ENCODE data around the gene DELE1.
"Not testable (repeated sequence)": the region's sequence is repeated elsewhere in the genome, so short reads cannot be mapped to it uniquely, and the experiment has no call there.

The DELE1 gene

DNA sequence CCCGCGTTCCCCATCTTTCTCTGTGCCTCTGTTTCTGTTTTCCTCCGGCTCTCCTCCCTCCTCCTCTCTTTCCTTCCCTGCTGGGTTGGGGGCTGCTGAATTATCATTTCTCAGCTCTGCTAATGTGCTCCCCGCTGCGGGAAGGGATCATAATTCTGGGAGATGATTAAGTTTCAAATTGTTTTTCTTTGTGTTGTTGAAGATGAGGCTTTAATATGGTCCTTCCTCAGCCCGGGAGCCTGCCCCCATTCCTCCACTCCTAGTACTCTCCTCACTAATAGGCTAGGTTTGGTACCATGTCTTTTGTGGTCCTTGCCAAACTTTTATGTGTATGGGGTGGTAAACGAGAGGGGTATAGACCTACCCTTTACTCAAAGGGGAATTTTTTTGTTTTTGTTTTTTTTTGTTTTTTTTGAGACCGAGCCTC is 39.8 kb upstream of the DELE1 start:
- DNase-seq (ENCODE audit: low spot score), result no peak

DNA sequence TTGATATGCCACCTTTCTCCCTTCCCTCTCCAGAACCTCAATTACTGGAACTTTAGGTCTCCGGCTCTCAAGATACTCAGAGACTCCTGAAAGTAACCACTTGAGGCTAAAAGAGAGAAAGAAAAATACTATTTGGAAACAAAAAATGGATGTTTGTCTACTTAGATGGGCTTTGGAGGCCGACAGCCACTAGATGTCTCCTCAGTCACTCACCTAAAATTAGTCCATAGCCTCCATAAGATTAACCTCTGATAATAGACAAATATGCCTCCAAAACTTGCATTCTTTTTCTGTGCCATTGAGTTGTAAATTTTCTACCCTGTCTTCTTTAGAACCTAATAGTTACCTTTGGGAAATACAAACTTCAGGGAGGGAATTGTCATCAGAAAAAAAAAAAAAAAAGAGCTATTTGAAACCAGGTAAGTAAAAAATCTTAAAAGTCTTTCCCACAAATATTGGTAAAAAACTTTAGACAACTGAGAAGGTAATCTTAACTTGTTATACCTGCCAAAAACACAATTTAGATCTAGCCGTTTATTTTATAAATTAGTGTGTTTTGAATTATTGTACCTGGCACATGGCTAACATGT is 34.3 kb upstream of the DELE1 start:
- DNase-seq (ENCODE audit: low spot score), result peak; percentile 55

DNA sequence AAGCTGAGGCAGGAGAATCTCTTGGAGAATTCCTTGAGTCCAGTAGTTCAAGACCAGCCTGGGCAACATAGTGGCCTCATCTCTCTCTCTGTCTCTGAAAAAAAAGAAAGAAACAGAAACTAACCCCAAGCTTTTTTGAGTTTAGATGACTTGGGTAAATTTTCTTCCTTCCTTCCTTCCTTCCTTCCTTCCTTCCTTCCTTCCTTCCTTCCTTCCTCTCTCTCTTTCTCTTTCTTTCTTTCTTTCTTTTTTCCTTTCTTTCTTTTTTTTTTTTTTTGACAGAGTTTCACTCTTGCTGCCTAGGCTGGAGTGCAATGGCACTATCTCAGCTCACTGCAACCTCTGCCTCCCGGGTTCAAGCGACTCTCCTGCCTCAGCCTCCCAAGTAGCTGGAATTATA is 33.2 kb upstream of the DELE1 start:
- not testable (repeated sequence) for DNase-seq (ENCODE audit: low spot score)

DNA sequence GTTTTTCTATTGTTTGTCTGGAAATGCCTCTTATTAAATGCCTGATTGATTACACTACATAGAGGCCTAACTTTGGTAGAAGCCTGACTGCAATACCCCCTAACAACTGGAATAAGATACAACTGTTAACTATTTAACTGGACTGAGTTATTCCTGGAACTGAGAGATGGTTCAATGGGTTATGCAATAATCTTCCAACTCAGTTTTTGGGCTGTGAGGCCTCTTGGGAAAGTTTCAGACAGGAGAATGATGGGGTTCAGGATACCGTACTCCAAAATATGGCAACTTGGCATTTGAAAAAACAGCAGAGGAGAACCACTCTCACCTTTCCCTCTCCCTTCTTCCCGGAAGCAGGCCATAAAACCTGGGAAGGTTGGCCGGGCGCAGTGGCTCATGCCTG is 26.2 kb upstream of the DELE1 start:
- no peak for DNase-seq (ENCODE audit: low spot score)

DNA sequence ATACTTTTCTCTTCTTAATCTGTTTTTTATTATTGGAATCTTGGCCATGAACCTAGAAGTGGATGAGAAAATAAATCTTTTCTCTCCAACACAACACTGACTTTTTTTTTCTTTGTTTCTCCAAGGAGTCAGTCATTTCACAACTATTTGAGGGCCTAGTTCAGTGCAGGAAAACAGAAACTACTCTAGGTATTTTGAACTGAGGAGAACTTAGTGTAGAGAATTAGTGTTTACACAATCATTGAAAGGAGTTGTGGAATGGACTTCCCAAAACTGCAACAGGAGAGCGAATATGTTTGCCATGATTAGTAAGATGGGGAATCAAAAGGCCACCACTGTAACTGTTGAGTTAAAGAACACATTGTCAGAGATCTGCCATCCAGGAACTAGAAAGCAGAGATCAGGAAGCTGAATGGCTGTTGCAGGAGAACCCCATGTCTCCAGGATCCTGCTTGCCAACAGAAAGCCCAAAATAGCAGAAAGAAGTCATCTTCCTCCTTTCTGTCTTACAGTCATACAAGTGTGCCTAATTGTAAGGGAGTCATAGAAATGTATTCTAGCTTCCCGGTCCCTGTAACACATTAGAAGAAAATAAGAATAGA is 25.1 kb upstream of the DELE1 start:
- DNase-seq (ENCODE audit: low spot score), result no peak

DNA sequence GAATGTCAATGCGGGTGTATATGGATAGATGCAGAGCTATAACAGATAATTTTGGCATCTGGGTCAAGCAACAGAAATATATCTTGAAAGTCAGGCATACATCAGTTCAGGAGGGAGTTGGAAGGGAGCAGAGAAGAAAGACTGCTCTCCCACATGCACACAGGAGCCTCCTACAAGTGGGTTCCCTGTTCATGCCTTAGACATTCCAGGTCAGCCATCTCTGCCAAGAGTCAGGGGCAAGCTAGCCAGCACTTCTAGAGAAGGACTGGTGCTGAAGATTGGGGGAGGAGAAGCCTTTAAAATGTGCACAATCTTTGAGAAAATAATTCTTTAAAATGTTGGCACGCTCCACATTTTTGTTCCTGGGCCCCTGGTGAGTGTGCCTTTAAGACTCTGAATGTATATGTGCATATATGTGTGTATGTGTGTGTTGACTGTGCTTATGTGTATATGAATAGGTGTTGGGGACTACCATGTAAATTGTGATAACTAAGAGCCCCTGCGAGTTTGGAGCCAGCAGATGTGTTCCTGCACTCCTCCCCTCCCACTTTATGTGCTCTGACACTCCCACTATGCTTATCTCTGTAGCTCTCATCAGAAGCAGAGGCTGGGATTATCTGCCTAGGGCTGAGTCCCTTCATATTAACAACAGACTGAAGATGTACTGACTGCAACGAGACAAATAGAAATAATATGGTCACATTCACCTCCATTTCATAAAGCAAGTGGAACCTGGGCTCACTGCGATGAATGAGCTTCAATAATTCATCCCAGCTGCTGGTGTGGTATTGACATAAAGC is 21.5 kb upstream of the DELE1 start:
- DNase-seq (ENCODE audit: low spot score), result no peak

DNA sequence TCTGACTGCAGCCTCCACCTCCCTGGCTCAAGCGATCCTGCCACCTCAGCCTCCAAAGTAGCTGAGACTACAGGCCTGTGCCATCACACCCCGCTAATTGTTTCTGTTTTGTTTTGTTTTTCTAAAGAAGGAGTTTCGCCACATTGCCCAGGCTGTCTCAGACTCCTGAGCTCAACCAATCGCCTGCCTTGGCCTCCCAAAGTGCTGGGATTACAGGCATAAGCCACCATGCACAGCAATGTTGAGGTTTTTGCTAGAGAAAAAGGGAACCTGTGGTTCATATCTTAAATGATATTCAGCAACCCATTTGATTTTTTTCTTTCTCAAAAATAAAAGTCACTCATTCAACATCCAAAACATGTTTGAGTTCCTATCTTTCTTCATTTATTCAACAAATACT is 20.4 kb upstream of the DELE1 start:
- no peak for DNase-seq (ENCODE audit: low spot score)

DNA sequence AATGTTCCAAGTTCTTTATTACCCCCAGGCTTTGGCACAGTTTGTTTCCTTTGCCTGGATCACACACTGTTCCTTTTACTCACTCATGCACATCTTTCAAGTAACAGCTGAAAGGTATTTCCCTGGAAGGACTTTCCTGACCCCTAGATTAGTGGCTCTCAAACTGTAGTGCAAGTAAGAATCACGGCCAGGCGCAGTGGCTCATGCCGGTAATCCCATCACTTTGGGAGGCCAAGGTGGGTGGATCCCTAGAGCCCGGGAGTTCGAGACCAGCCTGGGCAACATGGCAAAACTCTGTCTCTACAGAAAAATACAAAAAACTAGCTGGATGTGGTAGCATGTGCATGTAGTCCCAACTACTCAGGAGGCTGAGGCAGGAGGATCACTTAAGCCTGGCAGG is 19.1 kb upstream of the DELE1 start:
- DNase-seq (ENCODE audit: low spot score), result no peak

DNA sequence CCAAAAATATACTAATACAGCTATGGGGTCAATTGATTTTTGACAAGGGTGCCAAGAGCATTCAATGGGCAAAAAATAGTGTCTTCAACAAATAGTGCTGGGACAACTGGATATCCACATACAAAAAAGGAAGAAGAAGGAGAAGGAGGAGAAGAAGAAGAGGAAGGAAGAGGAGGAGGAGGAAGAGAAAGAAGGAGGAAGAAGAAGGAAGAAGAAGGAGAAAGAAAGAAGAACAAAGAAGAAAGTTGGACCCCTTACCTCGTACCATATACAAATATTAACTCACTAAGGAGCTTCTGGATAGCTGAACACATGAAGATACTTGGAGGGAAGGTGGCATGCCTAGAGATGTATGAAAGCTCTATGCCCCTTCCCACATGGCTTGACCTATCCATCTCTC is 17.2 kb upstream of the DELE1 start:
- DNase-seq (ENCODE audit: low spot score), result no peak

DNA sequence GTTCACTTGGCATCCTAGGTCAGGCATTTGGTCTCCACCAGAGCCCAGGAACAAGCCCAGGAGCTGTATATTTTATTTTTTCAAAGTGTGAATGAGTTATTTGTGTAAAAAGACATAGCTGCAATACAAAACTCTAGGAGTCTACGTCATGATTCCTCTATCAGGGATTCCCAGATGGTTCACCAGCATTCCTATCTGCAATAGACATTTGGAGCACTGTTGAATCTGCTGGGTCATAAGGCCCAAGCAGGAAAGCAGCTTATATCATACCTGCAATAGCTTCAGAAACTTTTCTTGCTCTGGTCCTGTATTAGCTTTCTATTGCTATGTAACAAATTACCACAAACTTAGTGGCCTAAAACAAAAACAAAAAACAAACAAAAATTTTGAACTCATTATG is 16.7 kb upstream of the DELE1 start:
- DNase-seq (ENCODE audit: low spot score), result no peak

DNA sequence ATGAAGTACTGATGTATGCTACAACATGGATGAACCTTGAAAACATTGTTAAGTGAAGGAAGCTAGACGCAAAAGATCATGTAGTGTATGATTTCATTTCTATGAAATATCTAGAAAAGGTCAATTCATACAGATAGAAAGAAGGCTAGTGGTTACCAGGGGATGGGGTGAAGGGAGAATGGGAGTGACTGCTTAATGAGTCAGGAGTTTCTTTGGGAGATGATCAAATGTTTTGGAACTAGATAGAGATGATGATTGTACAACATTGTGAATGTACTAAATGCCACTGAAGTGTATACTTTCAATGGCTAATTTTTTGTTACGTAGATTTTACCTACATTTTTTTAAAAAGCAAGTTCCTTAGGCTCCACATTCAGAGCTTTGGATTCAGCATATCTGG is 14.9 kb upstream of the DELE1 start:
- DNase-seq (ENCODE audit: low spot score), result no peak

DNA sequence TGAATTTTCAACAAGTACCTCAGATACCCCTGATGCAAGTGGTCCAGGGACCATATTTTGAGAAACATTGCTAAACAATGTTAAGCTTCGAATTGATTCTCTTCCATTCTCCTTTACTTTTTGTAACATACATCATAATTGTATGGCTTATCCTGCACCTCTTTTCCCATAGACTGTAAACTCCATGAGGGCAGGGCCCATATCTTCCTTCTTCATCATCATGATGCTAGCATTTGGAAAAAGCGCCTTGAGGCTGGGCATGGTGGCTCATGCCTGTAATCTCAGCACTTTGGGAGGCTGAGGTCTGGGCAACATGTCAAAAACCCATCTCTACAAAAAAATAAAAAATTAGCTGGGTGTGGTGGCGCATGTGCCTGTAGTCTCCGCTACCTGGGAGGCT is 14.5 kb upstream of the DELE1 start:
- DNase-seq (ENCODE audit: low spot score), result no peak

DNA sequence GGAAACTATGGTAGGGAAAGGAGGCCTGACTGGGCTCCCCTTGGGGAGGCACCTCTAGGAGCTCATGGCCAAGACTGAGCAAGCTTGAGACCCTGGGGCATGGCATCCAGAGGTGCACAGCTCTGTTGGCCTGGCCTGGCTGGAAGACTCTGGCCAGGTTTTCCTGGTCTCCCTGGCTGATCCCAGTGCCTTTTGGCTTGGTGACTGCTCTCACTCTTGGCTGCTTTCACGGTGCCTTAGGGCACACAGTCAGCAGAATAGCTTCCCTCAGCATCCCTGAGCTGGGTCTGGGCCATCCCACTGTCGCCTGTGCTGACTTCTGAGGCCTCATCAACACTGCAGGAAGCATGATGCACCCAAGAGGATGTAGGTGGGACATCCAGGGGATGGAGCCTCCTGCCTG is 13.4 kb upstream of the DELE1 start:
- DNase-seq (ENCODE audit: low spot score), result no peak

DNA sequence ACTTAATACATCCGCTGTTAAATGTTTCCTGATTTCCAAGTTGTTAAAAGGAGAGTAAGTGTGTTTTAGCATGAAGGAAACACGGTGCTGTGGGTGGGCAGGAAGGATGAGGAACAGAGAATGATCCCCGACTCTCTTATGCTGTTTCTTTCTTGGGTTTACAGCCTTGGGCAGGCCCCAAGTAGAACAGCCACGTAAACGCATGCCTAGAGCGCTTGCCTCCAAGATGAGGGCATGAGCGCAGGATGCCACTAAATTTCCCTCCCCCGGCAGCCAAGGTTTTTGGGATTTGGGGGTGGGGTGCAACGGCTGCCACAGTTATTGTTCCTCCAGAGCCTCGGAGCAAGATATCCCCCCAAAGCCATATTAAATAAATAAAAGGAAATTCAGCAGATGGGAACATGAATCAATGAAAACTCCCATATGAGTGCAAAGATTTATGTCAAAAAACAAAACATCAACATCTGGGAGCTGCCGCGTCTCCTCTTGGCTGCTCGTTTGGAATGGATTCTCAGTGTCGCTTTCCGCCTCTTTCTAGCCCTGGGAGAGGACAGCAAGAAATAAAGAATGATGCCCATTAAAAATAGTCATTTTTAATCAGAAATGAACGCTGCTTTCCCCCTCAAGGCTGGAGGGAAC is 10.0 kb upstream of the DELE1 start:
- DNase-seq (ENCODE audit: low spot score), result peak; percentile 31

DNA sequence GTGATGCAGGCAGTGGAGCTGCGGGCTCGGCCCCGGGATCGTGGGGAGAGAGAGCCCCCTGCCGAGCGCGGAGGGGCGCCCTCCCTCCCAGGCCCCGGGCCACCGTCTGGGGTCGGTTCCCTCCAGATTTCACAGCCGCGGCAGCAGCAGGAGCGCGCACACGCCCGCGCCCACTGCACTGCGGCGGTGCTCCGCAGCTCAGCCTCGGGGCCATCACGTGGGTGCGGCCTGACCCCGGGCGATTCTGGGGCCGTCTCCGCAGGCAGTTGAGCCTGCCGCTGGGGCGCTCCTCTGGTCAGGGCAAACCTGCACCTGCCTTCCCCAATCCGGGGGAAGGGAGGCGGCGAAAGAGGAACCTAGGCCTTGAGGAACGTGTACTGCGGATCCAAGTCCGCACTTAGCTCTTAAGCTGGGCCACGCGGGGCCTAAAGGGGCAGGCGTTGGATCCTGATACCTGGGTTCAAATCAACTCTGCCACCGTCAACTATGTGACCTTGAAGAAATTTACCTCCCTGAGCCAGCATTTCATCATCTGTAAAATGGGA is 9.4 kb upstream of the DELE1 start:
- DNase-seq (ENCODE audit: low spot score), result peak; percentile 20

DNA sequence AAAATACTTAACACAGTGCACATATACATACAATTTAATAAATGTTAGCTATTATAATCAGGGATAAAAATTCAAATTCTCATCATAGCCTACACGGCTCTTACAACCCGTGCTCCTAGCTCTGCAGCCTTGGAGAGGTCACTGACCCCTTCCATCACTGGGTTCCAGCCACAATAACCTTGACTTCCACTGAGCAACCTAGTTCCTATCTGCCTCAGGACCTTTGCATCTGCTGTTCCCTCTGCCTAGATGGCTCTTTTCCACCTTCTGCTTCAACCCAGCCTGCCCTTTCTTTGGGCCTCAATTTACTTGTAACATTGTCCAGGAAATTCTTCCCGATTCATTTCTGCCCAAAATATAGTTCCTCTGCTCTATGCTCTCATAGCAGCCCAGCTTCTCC is 8.9 kb upstream of the DELE1 start:
- no peak for DNase-seq (ENCODE audit: low spot score)

DNA sequence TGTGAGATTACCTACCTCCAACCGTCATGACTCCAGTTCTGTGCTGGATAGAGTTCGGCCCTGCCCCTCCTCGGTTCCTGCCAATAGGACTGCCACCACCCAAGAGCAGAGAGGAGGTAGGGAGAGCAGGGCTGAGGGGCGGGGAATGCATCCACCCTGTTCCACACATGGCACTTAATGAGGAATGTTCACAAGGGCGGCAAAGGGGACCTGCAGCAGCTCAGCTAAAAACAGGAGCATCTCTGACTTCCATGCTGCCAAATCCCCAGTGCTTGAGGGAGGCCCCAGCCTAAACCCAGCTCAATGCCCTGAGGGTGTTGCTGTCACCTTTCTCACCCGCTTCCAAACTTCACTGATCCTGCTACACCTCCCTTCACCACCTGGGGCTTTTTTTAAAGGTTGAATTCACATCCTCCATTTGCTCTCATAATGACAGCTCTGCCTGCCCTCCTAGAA is 7.8 kb upstream of the DELE1 start:
- no peak for DNase-seq (ENCODE audit: low spot score)

DNA sequence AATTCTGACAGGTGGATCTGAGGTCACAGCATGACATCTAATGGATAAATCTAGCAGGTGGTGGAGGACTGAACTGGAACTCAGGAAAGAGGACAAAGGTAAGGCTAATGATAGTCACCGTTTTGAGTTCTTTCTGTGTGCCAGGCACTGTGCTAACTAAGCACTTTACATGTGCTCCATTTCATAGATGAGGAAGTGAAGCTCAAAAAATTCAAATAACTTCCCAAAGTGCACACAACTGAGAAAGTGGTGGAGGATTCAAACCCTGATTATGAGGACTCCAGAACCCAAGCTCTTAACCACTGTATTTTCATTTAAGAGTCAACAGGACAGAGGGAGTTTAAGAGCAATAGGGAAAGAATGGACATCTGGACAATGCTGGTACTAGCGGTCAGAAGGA is 7.1 kb upstream of the DELE1 start:
- DNase-seq (ENCODE audit: low spot score), result no peak

DNA sequence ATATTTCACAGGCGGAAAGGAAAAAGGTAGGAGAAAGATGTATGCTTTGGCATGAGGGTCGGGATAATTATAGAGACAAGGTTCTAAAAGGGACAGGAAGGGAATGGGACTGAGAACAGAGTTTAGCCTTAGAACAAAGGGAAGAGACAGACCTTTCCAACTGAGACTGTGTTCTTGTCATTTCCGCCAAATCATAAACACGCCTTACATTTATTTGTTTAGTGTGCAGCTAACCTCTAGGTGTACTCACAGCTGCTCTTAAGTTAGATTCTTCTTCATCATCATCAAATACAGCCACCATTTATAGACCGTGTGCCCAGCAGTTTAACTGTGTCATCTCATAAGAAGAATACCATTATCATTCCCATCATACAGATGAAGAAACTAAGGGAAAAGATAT is 5.9 kb upstream of the DELE1 start:
- no peak for DNase-seq (ENCODE audit: low spot score)

DNA sequence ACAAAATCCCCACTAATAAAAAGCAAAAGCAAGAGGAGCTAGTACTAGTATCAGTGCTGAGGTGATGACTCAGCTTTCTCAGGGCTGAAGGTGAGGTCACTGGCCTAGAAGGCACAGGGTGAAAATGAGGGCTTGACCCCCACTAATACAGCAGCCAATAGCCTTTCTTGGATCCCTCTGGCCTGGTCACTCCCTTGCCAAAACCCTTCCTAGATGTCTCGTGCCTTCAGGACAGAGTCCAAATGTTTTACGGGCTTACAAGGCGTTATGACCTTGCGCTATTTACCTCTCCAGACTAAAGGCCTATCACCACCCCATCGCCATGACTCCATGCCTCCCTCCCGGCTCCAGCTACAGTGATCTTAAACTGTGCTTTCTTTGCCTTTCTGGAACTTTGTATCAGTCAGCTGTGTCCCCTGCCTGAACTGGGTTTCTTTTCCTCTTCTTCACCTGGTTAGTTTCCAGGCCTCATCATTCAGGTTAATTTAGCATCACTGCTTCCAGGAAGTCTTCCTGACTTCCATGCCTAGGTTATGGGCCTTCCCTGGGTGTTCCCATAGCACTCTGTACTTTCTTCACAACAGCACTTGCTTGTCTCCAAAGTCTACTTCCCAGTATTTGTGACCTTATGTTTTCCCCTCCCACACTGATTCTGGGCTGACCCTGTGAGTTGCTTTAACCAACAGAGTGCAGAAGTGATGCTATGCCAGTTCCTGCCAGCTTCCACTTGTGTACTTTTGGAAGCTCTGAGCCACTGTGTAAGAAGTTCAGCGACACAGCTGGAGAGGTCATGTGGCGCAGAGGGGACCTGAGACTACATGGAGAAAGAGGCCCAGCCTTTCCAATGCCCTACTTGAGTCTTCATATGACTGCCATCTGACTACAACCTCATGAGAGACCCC is 4.2 kb upstream of the DELE1 start:
- DNase-seq (ENCODE audit: low spot score), result no peak

DNA sequence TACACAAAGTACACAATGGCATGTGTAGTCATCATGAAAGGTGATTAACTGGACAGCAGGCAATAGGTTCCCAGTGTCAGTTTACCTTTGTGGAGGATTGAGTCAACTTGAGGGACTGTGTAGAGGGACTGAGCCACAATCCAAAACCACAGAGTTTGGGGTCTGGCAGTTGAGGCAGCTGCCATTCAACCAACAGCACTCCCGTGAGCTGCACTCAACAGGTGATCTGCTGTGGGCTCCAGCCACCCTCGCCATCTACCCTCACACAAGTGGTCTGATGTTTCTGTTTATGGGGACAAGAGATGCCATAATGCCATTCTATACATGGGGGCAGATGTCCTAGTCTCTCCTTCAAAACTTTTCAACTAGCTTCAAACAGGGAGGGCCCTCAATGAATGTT is 2.9 kb upstream of the DELE1 start:
- DNase-seq (ENCODE audit: low spot score), result no peak

All from cerebellar cortex (tissue), 1 donor.